BLaER1 (cell line): ENCODE measurements around the gene NATD1.
A peak's percentile ranks its signal among the peaks of the same experiment; 100 is the strongest.
"Not testable (repeated sequence)": the region's sequence is repeated elsewhere in the genome, so short reads cannot be mapped to it uniquely, and the experiment has no call there.

ENCODE experiments used
- H3K27ac ChIP-seq: shearing (Covaris generic); formaldehyde crosslinking; 2 replicates; pipeline ENCODE4 v1.8.1; 2022
- H3K27me3 ChIP-seq: shearing (Covaris generic); formaldehyde crosslinking; 2 replicates; pipeline ENCODE4 v1.8.1; 2022
- H3K36me3 ChIP-seq: shearing (Covaris generic); formaldehyde crosslinking; 2 replicates; pipeline ENCODE4 v1.8.1; 2022
- H3K4me1 ChIP-seq: shearing (Covaris generic); formaldehyde crosslinking; 2 replicates; pipeline ENCODE4 v1.8.1; 2022
- H3K4me2 ChIP-seq: shearing (Covaris generic); formaldehyde crosslinking; 2 replicates; pipeline ENCODE4 v1.8.1; 2022
- H3K4me3 ChIP-seq: shearing (Covaris generic); formaldehyde crosslinking; 2 replicates; pipeline ENCODE4 v1.8.1; 2022
- H3K9ac ChIP-seq: shearing (Covaris generic); formaldehyde crosslinking; 2 replicates; pipeline ENCODE4 v1.8.1; 2022
- H3K9me3 ChIP-seq: shearing (Covaris generic); formaldehyde crosslinking; 2 replicates; pipeline ENCODE4 v1.8.1; 2022
- H4K20me1 ChIP-seq: shearing (Covaris generic); formaldehyde crosslinking; 2 replicates; pipeline ENCODE4 v1.8.1; 2022
- Cebpa-rat ChIP-seq: shearing (Covaris generic); IDR thresholded peaks from 2 replicates; pipeline ENCODE4 v1.8.1; 2022

The NATD1 gene

DNA sequence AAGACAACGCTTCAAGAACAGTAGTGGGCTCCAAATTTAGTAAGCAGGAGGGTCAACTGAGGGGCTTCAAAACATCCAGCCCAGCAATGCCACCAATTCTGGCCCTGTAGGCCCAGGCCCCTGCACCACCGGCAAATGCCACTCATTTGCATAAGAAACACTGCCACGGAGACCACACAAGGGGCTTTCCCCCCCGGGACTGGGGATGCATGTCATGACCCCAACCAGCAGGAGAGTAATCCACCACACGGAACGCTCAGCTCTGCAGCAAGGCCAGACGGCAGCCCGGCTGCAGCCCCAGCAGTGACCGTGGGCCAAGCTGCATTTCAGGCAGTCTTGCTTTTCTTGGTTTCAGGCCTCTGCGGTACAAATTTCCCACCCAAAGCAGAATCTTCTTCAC lies 53.4 kb downstream of the NATD1 start:
- Histone ChIP-seq H3K4me3 (no peak overlapping the region), H3K4me1 (peaks cover 60% of the 10 kb centered on the region), H3K9me3 (no peaks in the 10 kb centered on the region), H3K27me3 (no peaks in the 10 kb centered on the region), H4K20me1 (peaks cover 100% of the 10 kb centered on the region), H3K27ac (no peak overlapping the region), H3K9ac (0 out of 2 replicates have a peak overlapping the region, but pooled peaks have one; percentile 12), H3K36me3 (peaks cover 87% of the 10 kb centered on the region), H3K4me2 (peak overlapping the region; percentile 22)
- no peak for TF ChIP-seq Cebpa-rat

DNA sequence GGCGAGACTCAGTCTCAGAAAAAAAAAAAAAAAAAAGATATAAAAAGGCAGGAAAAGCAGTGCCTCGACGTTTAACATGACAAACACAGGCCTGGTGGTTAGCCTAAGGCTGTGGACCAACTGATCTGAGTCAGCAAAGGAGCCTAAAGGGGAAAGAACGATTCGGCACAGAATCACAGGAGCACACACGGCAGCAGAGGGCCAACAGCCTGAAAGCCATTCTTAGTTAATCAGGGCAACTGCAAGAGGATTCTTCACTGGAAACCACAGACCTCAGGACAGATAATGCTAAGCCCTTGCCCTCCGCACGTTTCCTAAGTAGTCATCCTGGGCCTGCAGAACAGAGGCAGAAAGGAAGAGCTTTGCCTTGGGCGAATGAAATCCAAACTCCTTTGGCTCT lies 53.9 kb downstream of the NATD1 start:
- Histone ChIP-seq H3K27me3 (no peaks in the 10 kb centered on the region), H3K4me2 (no peak overlapping the region), H3K9me3 (no peaks in the 10 kb centered on the region), H3K36me3 (peaks cover 84% of the 10 kb centered on the region), H3K27ac (no peak overlapping the region), H3K4me3 (no peak overlapping the region), H3K4me1 (peaks cover 65% of the 10 kb centered on the region), H3K9ac (no peak overlapping the region), H4K20me1 (peaks cover 100% of the 10 kb centered on the region)
- TF ChIP-seq Cebpa-rat = no peak

DNA sequence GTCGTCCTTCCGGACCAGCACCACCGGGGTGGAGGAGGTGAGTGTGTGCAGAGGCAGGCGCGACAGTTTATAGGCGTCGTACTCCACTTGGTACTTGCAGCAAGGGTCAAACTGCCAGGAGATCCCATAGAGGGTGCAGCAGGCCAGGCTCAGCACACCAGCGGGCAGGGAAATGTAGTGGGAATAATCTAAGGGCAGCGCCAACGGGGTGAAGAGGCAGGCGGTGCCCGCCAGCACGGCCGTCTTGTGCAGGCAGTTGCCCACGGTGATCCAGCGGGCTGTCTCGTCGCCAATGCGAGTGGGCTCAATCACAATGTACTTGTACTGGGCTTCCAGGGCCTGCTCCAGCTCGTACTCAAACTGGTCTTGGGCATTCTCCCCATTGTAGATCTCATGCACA lies 54.8 kb downstream of the NATD1 start:
- H3K4me3 ChIP-seq = no peak overlapping the region
- TF ChIP-seq Cebpa-rat = no peak
- H3K9ac ChIP-seq = no peak overlapping the region
- H3K4me2 ChIP-seq = no peak overlapping the region
- H4K20me1 ChIP-seq = peaks cover 94% of the 10 kb centered on the region
- no peaks in the 10 kb centered on the region for H3K9me3 ChIP-seq
- no peaks in the 10 kb centered on the region for H3K27me3 ChIP-seq
- no peak overlapping the region for H3K27ac ChIP-seq
- peaks cover 72% of the 10 kb centered on the region for H3K4me1 ChIP-seq
- peaks cover 82% of the 10 kb centered on the region for H3K36me3 ChIP-seq

DNA sequence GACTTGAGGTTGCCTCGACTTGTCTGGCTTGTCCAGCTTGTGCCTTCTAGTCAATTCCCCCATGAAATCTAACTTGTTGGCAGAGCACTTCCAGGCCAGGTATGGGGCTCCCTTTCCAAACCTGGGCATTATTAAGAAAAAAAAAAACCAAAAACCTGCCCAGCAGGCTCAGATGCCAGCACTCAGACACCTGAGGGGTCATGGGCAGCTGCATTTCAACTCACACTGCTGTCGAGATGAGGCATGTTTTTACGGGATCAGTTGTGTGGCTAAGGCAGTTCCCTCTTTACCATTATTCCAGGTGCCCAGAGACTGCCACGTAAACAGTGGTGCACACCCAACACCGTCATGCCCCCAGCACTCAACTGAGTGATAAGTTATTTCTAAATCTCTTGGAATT lies 57.1 kb downstream of the NATD1 start:
- H3K27ac ChIP-seq = peak overlapping the region; percentile 29; the same call in 1 of the 2 replicates
- H3K9ac ChIP-seq = no peak overlapping the region
- H3K4me2 ChIP-seq = peak overlapping the region; percentile 68; the same call in 1 of the 2 replicates
- H4K20me1 ChIP-seq = peaks cover 71% of the 10 kb centered on the region
- H3K4me1 ChIP-seq = peaks cover 71% of the 10 kb centered on the region
- peaks cover 83% of the 10 kb centered on the region for H3K36me3 ChIP-seq
- H3K27me3 ChIP-seq = no peaks in the 10 kb centered on the region
- no peak for TF ChIP-seq Cebpa-rat
- no peak overlapping the region for H3K4me3 ChIP-seq
- no peaks in the 10 kb centered on the region for H3K9me3 ChIP-seq

DNA sequence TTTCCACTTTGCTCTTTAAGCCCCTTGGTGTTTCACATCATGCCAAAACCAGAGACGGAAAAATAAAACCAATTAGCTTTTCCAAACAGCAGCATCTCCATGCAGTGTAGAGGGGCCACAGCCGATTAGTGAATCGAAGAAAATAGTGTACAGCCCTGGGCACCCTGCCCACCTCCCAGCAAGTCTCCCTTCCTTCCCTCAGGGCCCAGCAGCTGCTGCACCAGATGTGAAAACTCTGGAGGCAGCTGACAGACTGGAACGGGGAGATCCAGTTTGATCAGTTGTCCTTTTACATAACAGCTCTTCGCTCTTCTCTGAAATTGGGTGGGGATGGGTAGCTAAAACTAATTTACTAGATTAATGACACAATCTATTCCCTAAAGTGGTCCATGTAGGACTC lies 58.5 kb downstream of the NATD1 start:
- H3K27ac ChIP-seq = peak overlapping the region; percentile 60
- H3K4me2 ChIP-seq = peak overlapping the region; percentile 68
- H4K20me1 ChIP-seq = peaks cover 57% of the 10 kb centered on the region
- H3K4me3 ChIP-seq = no peak overlapping the region
- no peak for TF ChIP-seq Cebpa-rat
- peak overlapping the region; percentile 40; the same call in 1 of the 2 replicates for H3K9ac ChIP-seq
- no peaks in the 10 kb centered on the region for H3K27me3 ChIP-seq
- peaks cover 83% of the 10 kb centered on the region for H3K36me3 ChIP-seq
- H3K9me3 ChIP-seq = no peaks in the 10 kb centered on the region
- peaks cover 57% of the 10 kb centered on the region for H3K4me1 ChIP-seq

DNA sequence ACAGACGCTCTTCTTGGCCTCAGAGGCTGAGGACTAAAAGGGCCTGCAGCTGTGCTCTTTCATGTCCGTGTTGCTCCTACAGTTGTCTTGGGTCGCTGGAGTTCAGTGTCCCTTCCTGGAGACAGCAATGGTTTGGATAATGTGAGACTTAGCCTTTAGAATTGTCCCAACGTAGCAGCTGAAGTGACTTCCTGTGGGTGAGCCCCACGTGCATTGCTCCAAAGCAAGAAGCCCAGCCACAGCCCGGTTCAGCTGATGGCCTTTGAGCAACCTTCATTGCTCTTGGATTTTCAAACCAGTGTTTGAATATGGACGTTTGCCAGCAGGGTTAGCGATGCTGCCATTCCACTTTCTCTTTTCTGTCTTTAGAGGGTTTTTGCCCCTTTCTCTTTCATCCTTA lies 59.0 kb downstream of the NATD1 start:
- Histone ChIP-seq H3K27ac (peak overlapping the region; percentile 60), H3K36me3 (peaks cover 83% of the 10 kb centered on the region), H3K4me2 (peak overlapping the region; percentile 68), H4K20me1 (peaks cover 52% of the 10 kb centered on the region), H3K4me1 (peaks cover 54% of the 10 kb centered on the region), H3K9ac (peak overlapping the region; percentile 40; the same call in 1 of the 2 replicates), H3K4me3 (no peak overlapping the region), H3K9me3 (no peaks in the 10 kb centered on the region), H3K27me3 (no peaks in the 10 kb centered on the region)
- no peak for TF ChIP-seq Cebpa-rat

DNA sequence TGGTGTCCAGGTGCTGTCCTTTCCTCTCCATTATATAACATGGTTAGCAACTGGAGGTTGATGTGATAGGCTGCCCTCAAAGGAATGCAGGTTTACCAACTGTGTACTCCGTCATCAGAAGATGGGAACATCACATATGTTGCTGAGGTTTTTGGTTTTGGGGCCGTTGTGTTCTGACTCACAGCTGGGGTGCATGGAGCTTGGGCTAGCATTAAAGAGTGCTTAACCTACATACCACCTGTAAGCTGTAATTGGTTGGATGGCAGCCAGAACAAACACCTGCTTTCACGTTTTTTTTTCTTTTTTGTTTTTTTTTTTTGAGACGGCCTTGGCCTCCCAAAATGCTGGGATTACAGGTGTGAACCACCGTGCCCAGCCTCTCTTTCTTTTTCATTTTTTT lies 60.2 kb downstream of the NATD1 start:
- Histone ChIP-seq H3K9ac (no peak overlapping the region), H3K9me3 (no peaks in the 10 kb centered on the region), H3K27me3 (no peaks in the 10 kb centered on the region), H3K4me1 (peaks cover 54% of the 10 kb centered on the region), H4K20me1 (peaks cover 40% of the 10 kb centered on the region), H3K36me3 (peaks cover 81% of the 10 kb centered on the region), H3K4me3 (no peak overlapping the region), H3K4me2 (peak overlapping the region; percentile 68), H3K27ac (peak overlapping the region; percentile 60; the same call in 1 of the 2 replicates)
- no peak for TF ChIP-seq Cebpa-rat

DNA sequence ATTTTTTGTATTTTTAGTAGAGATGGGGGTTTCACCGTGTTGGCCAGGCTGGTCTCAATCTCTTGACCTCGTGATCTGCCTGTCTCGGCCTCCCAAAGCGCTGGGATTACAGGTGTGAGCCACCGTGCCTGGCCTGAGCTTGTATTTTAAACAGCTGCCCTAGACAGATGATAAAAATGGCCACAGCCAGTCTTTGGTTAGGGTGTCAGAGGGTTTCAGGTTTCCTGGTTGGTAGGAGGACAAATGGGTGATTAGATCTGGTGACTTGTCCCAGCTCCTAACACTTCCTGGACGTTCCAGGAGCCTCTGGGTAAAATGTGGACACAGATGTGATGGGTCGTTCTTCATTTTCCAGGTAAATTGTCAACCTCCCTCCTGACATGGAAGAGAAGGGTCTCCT lies 60.8 kb downstream of the NATD1 start:
- H3K4me2 ChIP-seq = peak overlapping the region; percentile 68; the same call in 1 of the 2 replicates
- H3K9ac ChIP-seq, H3K27ac ChIP-seq, H3K9me3 ChIP-seq, H3K4me3 ChIP-seq, H3K27me3 ChIP-seq: not testable (repeated sequence)
- H3K36me3 ChIP-seq = peaks cover 75% of the 10 kb centered on the region
- peaks cover 34% of the 10 kb centered on the region for H4K20me1 ChIP-seq
- peaks cover 48% of the 10 kb centered on the region for H3K4me1 ChIP-seq

DNA sequence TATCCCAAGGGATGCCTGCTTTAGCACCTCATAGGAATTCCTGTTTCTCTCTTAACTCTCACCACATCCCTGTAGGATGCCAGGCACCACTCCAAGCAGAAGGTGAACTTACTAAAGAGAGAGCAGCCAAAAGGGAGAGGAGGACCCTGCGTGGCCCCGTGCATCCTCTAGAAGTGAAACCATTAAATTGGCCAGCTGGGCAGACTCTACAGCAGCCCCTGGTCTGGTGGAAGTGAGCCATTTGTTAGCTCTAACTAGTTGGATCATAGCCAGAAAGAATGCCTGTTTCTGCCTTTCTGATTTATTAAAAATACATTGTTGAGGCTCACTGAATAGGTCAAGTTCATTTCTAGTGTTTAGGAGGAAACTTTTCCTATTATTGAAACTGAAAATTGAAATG lies 61.5 kb downstream of the NATD1 start:
- TF ChIP-seq Cebpa-rat = no peak
- Histone ChIP-seq H3K4me1 (peaks cover 43% of the 10 kb centered on the region), H3K9ac (no peak overlapping the region), H3K36me3 (peaks cover 73% of the 10 kb centered on the region), H3K4me2 (no peak overlapping the region), H4K20me1 (peaks cover 27% of the 10 kb centered on the region), H3K27me3 (no peaks in the 10 kb centered on the region), H3K27ac (no peak overlapping the region), H3K9me3 (no peaks in the 10 kb centered on the region), H3K4me3 (no peak overlapping the region)

DNA sequence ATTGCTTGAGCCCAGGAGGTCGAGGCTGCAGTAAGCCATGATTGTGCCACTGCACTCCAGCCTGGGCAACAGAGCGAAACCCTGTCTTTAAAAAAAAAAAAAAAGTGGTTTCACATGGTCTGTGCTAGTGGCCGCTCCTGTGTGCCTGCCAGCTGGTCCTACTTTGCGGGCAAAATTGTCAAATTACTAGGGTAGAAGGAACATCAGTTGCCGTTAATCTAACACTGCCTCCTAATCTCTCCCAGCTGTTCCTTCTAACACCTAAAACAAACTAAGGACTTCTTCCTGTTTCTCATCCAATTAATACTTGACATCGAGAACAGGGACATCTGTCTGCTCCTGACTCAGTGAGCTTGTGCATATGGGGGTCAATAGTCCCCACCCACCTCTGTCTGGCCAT lies 63.1 kb downstream of the NATD1 start:
- Histone ChIP-seq H3K4me1 (peaks cover 27% of the 10 kb centered on the region), H3K9ac (no peak overlapping the region), H4K20me1 (peaks cover 11% of the 10 kb centered on the region), H3K4me3 (no peak overlapping the region), H3K36me3 (peaks cover 71% of the 10 kb centered on the region), H3K27me3 (no peaks in the 10 kb centered on the region), H3K4me2 (no peak overlapping the region), H3K27ac (no peak overlapping the region), H3K9me3 (no peaks in the 10 kb centered on the region)
- TF ChIP-seq Cebpa-rat = no peak

DNA sequence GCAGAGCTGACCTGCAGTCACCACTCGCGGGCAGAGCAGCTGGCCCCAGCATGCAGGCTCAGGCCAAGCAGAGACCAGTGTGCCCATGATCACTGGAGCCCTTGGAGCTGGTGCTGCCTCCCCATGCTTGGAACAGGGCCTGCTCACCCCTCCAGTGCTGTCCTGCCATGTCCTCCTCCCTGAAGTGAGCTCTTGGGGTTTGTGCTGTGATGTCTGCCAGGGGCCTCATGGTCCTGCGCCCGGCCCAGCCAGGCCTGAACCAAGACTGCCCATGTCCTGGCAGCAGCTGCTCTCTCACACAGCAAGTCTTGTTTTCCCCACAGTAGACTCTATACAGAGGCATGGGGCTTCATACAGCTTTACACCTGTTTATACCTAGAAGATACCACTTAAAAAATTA lies 63.8 kb downstream of the NATD1 start:
- Histone ChIP-seq H3K4me2 (no peak overlapping the region), H3K27ac (no peak overlapping the region), H3K4me1 (peaks cover 20% of the 10 kb centered on the region), H3K36me3 (peaks cover 78% of the 10 kb centered on the region), H3K9me3 (no peaks in the 10 kb centered on the region), H3K9ac (no peak overlapping the region), H4K20me1 (peaks cover 3% of the 10 kb centered on the region), H3K4me3 (no peak overlapping the region), H3K27me3 (no peaks in the 10 kb centered on the region)
- TF ChIP-seq Cebpa-rat = no peak
